Calu3 (cell line): ENCODE data around the gene CDKL1. TPM values are rescaled to one million over a fixed set of nuclear protein-coding genes. Genes with fewer than 3 reads are reported as not detected.

Source experiments
- BruUV-seq: library from RNA; stranded (reverse); fragments of 400-500 nt; replicated peaks from 2 replicates; lab custom pipeline; 2021; lab: Mats Ljungman, UMichigan
- CTCF ChIA-PET: fragments of 300-600 bp; sonication (Branson Sonifier 250); formaldehyde crosslinking; loops from one replicate; lab custom pipeline; 2022; ENCODE audit warnings: antibody characterized with exemption; lab: Charles Lee
- DNase-seq: peaks from one replicate; pipeline ENCODE4 v3.0.0; 2022
- H3K27ac Mint-ChIP-seq: one replicate; pipeline ENCODE4 v1.8.0; 2022; ENCODE audit warnings: mixed read lengths; ENCODE audit not compliant: unreplicated experiment
- H3K27me3 Mint-ChIP-seq: one replicate; pipeline ENCODE4 v1.8.0; 2022; ENCODE audit warnings: mixed read lengths; ENCODE audit not compliant: unreplicated experiment
- H3K36me3 Mint-ChIP-seq: one replicate; pipeline ENCODE4 v1.8.0; 2022; ENCODE audit warnings: mild to moderate bottlenecking, moderate library complexity, mixed read lengths; ENCODE audit not compliant: insufficient read depth, unreplicated experiment
- H3K4me1 Mint-ChIP-seq: one replicate; pipeline ENCODE4 v1.8.0; 2022; ENCODE audit warnings: mild to moderate bottlenecking, low read depth, mixed read lengths; ENCODE audit not compliant: unreplicated experiment
- H3K4me3 Mint-ChIP-seq: one replicate; pipeline ENCODE4 v1.8.0; 2022; ENCODE audit warnings: mild to moderate bottlenecking, low read depth, moderate library complexity, mixed read lengths; ENCODE audit not compliant: unreplicated experiment
- H3K9me3 Mint-ChIP-seq: one replicate; pipeline ENCODE4 v1.8.0; 2022; ENCODE audit warnings: low read depth, mixed read lengths; ENCODE audit not compliant: unreplicated experiment
- CTCF ChIP-seq: fragments of 200-600 bp; IDR thresholded peaks from one replicate; pipeline ENCODE4 v1.8.0; 2022; ENCODE audit warnings: antibody characterized with exemption; ENCODE audit not compliant: unreplicated experiment
- intact Hi-C: fragments of 100-400 bp; cut with micrococcal nuclease; formaldehyde crosslinking; loops from one replicate; pipeline ENCODE4 v1.10.0; 2022; ENCODE audit not compliant: unreplicated experiment
- total RNA-seq: library from RNA; stranded (reverse); gene quantifications from 2 replicates; pipeline ENCODE4 v1.2.3, GENCODE V29; 2022

CDKL1 gene
- total RNA-seq, 1 experiment from 2014 or later = 3.0 TPM

- Mint-ChIP-seq H3K4me1 (peaks cover 14% of the 10 kb centered on the region), H3K27ac (no peak overlapping the region), H3K9me3 (no peaks in the 10 kb centered on the region), H3K36me3 (no peaks in the 10 kb centered on the region), H3K27me3 (no peaks in the 10 kb centered on the region), H3K4me3 (no peak overlapping the region)
- CTCF ChIA-PET = no interaction called here
- no TSS peak for BruUV-seq
- TF ChIP-seq CTCF = no peak
- intact Hi-C loops = no loop called here
- no peak for DNase-seq
Measured at GRCh38 chr14:50348933-50349332, 47.7 kb downstream of the CDKL1 start.

GRCh38 chr14:50347521-50347920 lies 49.2 kb downstream of the CDKL1 start:
- CTCF ChIA-PET = interaction anchor here (1.0 kb wide), 1 partner anchor 18 kb away, joined by 5 read pairs; no protein-coding TSS in a partner anchor
- no peak for TF ChIP-seq CTCF
- Mint-ChIP-seq H3K9me3 (no peaks in the 10 kb centered on the region), H3K36me3 (no peaks in the 10 kb centered on the region), H3K4me3 (no peak overlapping the region), H3K27ac (peak overlapping the region; percentile 12), H3K27me3 (no peaks in the 10 kb centered on the region), H3K4me1 (peaks cover 14% of the 10 kb centered on the region)
- intact Hi-C loops = no loop called here
- no peak for DNase-seq
- no TSS peak for BruUV-seq

DNA sequence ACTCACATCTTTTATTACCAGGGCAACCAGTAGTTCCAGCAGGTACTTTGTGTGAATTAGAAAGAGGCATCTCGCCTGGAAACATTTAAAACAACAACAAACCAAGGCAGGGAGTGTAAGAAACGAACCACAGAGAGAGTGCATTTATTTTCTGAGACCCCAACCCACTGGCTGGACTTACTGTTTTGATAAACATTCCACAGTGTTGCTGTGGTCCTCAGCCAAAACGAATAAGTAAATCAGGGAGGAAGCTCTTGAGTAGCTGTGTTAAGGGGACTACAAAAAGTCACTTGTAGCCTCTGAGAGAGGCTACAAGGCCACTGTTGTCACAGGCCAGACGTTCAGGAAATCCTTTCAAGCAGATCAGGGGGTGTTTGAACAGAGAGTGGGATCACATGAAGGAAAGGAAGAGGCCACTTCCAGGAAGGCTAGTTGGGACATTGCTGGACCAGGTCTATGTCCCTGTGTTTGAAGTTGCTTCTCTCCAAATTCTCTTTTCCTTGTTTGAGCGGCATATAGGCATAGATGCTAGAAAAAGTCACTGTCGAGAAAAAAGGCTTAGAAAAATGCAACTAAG lies 50.7 kb downstream of the CDKL1 start:
- H3K9me3 Mint-ChIP-seq = no peaks in the 10 kb centered on the region
- intact Hi-C loops = no loop called here

GRCh38 chr14:50344876-50345563 lies 51.7 kb downstream of the CDKL1 start:
- Mint-ChIP-seq H3K27ac (no peak overlapping the region), H3K4me1 (peaks cover 14% of the 10 kb centered on the region)

More for the DNA sequence above, 50.7 kb downstream of the CDKL1 start:
- Mint-ChIP-seq H3K27me3 (no peaks in the 10 kb centered on the region), H3K4me1 (peaks cover 14% of the 10 kb centered on the region), H3K4me3 (no peak overlapping the region), H3K27ac (no peak overlapping the region), H3K36me3 (no peaks in the 10 kb centered on the region)
- no peak for DNase-seq
- CTCF ChIA-PET = no interaction called here
- TF ChIP-seq CTCF = no peak
- no TSS peak for BruUV-seq

More at GRCh38 chr14:50344876-50345563, 51.7 kb downstream of the CDKL1 start:
- Mint-ChIP-seq H3K4me3 (no peak overlapping the region), H3K27me3 (no peaks in the 10 kb centered on the region), H3K36me3 (no peaks in the 10 kb centered on the region), H3K9me3 (no peaks in the 10 kb centered on the region)
- DNase-seq = no peak
- CTCF ChIA-PET = no interaction called here
- BruUV-seq = no TSS peak
- no peak for TF ChIP-seq CTCF
- intact Hi-C loops = no loop called here
